GM12878 (cell line): ENCODE results near the gene EVC. TPM values are rescaled to one million over a fixed set of nuclear protein-coding genes. Genes with fewer than 3 reads are reported as not detected.

Experiments used
- ATAC-seq: fragments of 200-7000 bp; cut with Tn5 transposase; 3 replicates; pipeline ENCODE4 v1.9.1; 2020; ENCODE audit warnings: mild to moderate bottlenecking, moderate library complexity
- BruUV-seq: library from RNA; stranded (reverse); fragments of 400-500 nt; replicated peaks from 2 replicates; lab custom pipeline; 2021; lab: Mats Ljungman, UMichigan
- CTCF ChIA-PET: fragments of 300-600 bp; sonication (Branson Sonifier 250); formaldehyde crosslinking; extraction: SDS; loops from one replicate; lab custom pipeline; 2021; ENCODE audit warnings: inconsistent platforms; lab: Yijun Ruan, JAX
- POLR2A ChIA-PET: fragments of 350-600 bp; formaldehyde crosslinking; extraction: SDS; loops from one replicate; lab custom pipeline; 2021; ENCODE audit warnings: inconsistent platforms; lab: Charles Lee
- RAD21 ChIA-PET: fragments of 300-600 bp; sonication (Branson Sonifier 250); formaldehyde crosslinking; loops from one replicate; lab custom pipeline; 2023; ENCODE audit warnings: antibody characterized with exemption; ENCODE audit not compliant: unreplicated experiment; lab: Charles Lee
- SMC1A ChIA-PET: fragments of 300-600 bp; sonication (Branson Sonifier 250); formaldehyde crosslinking; loops from one replicate; lab custom pipeline; 2023; ENCODE audit not compliant: unreplicated experiment, uncharacterized antibody; lab: Charles Lee
- DNase-seq: peaks from one replicate; pipeline ENCODE4 v3.0.0-alpha.2; 2011; ENCODE audit warnings: low read depth, low spot score
- FAIRE-seq: peaks from 3 replicates; lab custom pipeline; 2011; peaks lifted over from hg19 to GRCh38; lab: Jason Lieb, UNC
- H2AFZ ChIP-seq: 2 replicates; pipeline ENCODE4 v1.6.0; 2011; ENCODE audit warnings: low read depth, low read length, control low read depth; ENCODE audit not compliant: control insufficient read depth
- H3K27ac ChIP-seq: 2 replicates; pipeline ENCODE4 v1.5.1; 2011; ENCODE audit warnings: control low read depth; ENCODE audit not compliant: control insufficient read depth, insufficient read depth
- H3K27me3 ChIP-seq, 2 experiments: replicated peaks in 1 of 2; 2 replicates each; pipeline versions ENCODE4 v1.6.0 to v1.6.1; 2011; ENCODE audit warnings: low read length in 1 of 2; ENCODE audit not compliant: control insufficient read depth in 2 of 2, insufficient read depth in 2 of 2
- H3K36me3 ChIP-seq, 2 experiments: 2 replicates each; pipeline ENCODE4 v1.5.1; 2011; ENCODE audit warnings: low read length in 1 of 2; ENCODE audit not compliant: control insufficient read depth in 2 of 2, insufficient read depth in 2 of 2
- H3K4me1 ChIP-seq: 2 replicates; pipeline ENCODE4 v1.6.1; 2011; ENCODE audit warnings: mild to moderate bottlenecking, low read length, moderate library complexity, mixed read lengths; ENCODE audit not compliant: control insufficient read depth, insufficient read depth
- H3K4me2 ChIP-seq: 2 replicates; pipeline ENCODE4 v1.6.0; 2011; ENCODE audit warnings: control low read depth; ENCODE audit not compliant: control insufficient read depth, insufficient read depth
- H3K4me3 ChIP-seq: fragments of 200-600 bp; sonication (generic); 2 replicates; pipeline ENCODE4 v1.5.1; 2016
- H3K79me2 ChIP-seq: 2 replicates; pipeline ENCODE4 v1.6.0; 2011; ENCODE audit warnings: low read length; ENCODE audit not compliant: control insufficient read depth, insufficient read depth
- H3K9ac ChIP-seq: 2 replicates; pipeline ENCODE4 v1.8.0; 2011; ENCODE audit warnings: low read length, control low read depth, mixed read lengths; ENCODE audit not compliant: control insufficient read depth, insufficient read depth
- H3K9me3 ChIP-seq: replicated peaks from 3 replicates; pipeline ENCODE4 v1.5.1; 2011; ENCODE audit warnings: mild to moderate bottlenecking, low read length; ENCODE audit not compliant: control insufficient read depth, insufficient read depth
- H4K20me1 ChIP-seq: 2 replicates; pipeline ENCODE4 v1.6.0; 2011; ENCODE audit not compliant: control insufficient read depth, insufficient read depth
- ATF7 ChIP-seq: fragments of 450-650 bp; IDR thresholded peaks from 2 replicates; pipeline ENCODE4 v1.6.1; 2016; ENCODE audit warnings: low read depth, mild to moderate bottlenecking
- BMI1 ChIP-seq: fragments of 450-650 bp; IDR thresholded peaks from 2 replicates; pipeline ENCODE4 v1.6.1; 2016; ENCODE audit warnings: mild to moderate bottlenecking, moderate library complexity, borderline replicate concordance
- CHD2 ChIP-seq: IDR thresholded peaks from 2 replicates; pipeline ENCODE4 v1.6.1; 2011; ENCODE audit warnings: low read depth, low read length, improper control_type of control experiment, borderline replicate concordance
- IKZF1 ChIP-seq: fragments of 450-650 bp; conservative IDR thresholded peaks from 2 replicates; pipeline ENCODE4 v1.6.1; 2017; ENCODE audit warnings: antibody characterized with exemption, mild to moderate bottlenecking
- IRF4 ChIP-seq: IDR thresholded peaks from 2 replicates; pipeline ENCODE4 v1.6.1; 2011; ENCODE audit warnings: low read depth, low read length
- MEF2B ChIP-seq: fragments of 450-650 bp; IDR thresholded peaks from 2 replicates; pipeline ENCODE4 v1.6.1; 2018; ENCODE audit warnings: mild to moderate bottlenecking, moderate library complexity; ENCODE audit not compliant: partially characterized antibody, poor library complexity, severe bottlenecking
- NR2C1 ChIP-seq: fragments of 450-650 bp; IDR thresholded peaks from 2 replicates; pipeline ENCODE4 v1.6.1; 2017; ENCODE audit warnings: antibody characterized with exemption, mild to moderate bottlenecking, moderate library complexity
- SMAD5 ChIP-seq: IDR thresholded peaks from 2 replicates; pipeline ENCODE4 v1.6.1; 2016; ENCODE audit warnings: antibody characterized with exemption, low read depth
- SPI1 ChIP-seq: IDR thresholded peaks from 2 replicates; pipeline ENCODE4 v1.6.1; 2011; ENCODE audit warnings: low read depth, mild to moderate bottlenecking, low read length, moderate library complexity, borderline replicate concordance; ENCODE audit not compliant: insufficient read depth
- STAT1 ChIP-seq: fragments of 450-650 bp; conservative IDR thresholded peaks from 2 replicates; pipeline ENCODE4 v1.6.1; 2014; ENCODE audit warnings: antibody characterized with exemption, mild to moderate bottlenecking
- TCF12 ChIP-seq: IDR thresholded peaks from 2 replicates; pipeline ENCODE4 v1.6.1; 2011; ENCODE audit warnings: low read depth, mild to moderate bottlenecking, low read length
- WRNIP1 ChIP-seq: IDR thresholded peaks from 2 replicates; pipeline ENCODE4 v1.6.1; 2011; ENCODE audit warnings: low read depth, low read length, improper control_type of control experiment, borderline replicate concordance
- ZBED1 ChIP-seq: IDR thresholded peaks from 2 replicates; pipeline ENCODE4 v1.6.1; 2016; ENCODE audit warnings: borderline replicate concordance
- ZNF384 ChIP-seq: IDR thresholded peaks from 2 replicates; pipeline ENCODE4 v1.6.1; 2012; ENCODE audit warnings: low read depth, mild to moderate bottlenecking, low read length, improper control_type of control experiment, borderline replicate concordance
- WGBS: methylation state at CpG from one replicate; pipeline ENCODE4 v1.1.6; 2016; ENCODE audit warnings: low lambda C conversion rate; ENCODE audit not compliant: insufficient replicate concordance, insufficient coverage; ENCODE audit errors: missing lambda C conversion rate; 5-methylcytosine and 5-hydroxymethylcytosine counted together
- in situ Hi-C: fragments of 300-500 bp; cut with MboI; formaldehyde crosslinking; loops from 9 replicates; pipeline ENCODE4 v1.14.3; 2018; ENCODE audit warnings: mixed read lengths
- intact Hi-C: fragments of 100-400 bp; cut with micrococcal nuclease; formaldehyde crosslinking; loops from one replicate; pipeline ENCODE4 v1.14.2; 2022; ENCODE audit not compliant: unreplicated experiment
- polyA plus RNA-seq, 11 experiments: library from polyadenylated mRNA; depleted of rRNA in 4 of 11; unstranded in 6 of 11; stranded (reverse) in 5 of 11; fragments of >200 nt; fragmentation: Nextera tagmentation in 4 of 11; fragmentation: Illumina TruSeq in 1 of 11; extraction: Ambion mirVana in 4 of 11; extraction: Trizol in 1 of 11; gene quantifications; 1 replicate in 1 of 11; 2 replicates in 10 of 11; pipeline versions ENCODE4 v1.2.1 to v1.2.3, GENCODE V29; 2011 to 2016; ENCODE audit warnings: inconsistent platforms in 2 of 11, missing spikeins in 2 of 11, low read depth in 1 of 11
- total RNA-seq, 4 experiments: library from RNA; depleted of rRNA in 3 of 4; stranded (reverse); fragments of >200 nt in 3 of 4; fragmentation: Illumina TruSeq in 1 of 4; extraction: Trizol in 1 of 4; gene quantifications; 2 replicates each; pipeline versions ENCODE4 v1.2.1 to v1.2.3, GENCODE V29; 2013 to 2021

Gene EVC
- total and polyA plus RNA-seq, 10 of the 15 experiments (the other 5 are each of a cell fraction or from before 2014, with no cell fraction given) = 0.87 to 55.9 (median 15.6) TPM

GRCh38 chr4:5770051-5770450, 59.0 kb downstream of the EVC start (continued):
- no peak for TF ChIP-seq IKZF1

- in situ Hi-C loops = no loop called here
- intact Hi-C loops = no loop called here
- Histone ChIP-seq H3K79me2 (no peaks in the 10 kb centered on the region), H3K4me1 (0 out of 2 replicates have a peak, but pooled peaks cover 6% of the 10 kb centered on the region), H3K27me3 (no peaks in the 10 kb centered on the region), H3K27ac (0 out of 2 replicates have a peak overlapping the region, but pooled peaks have one; percentile 20), H4K20me1 (no peaks in the 10 kb centered on the region), H3K36me3 (no peaks in the 10 kb centered on the region; a peak in 1 of 4 replicates), H2AFZ (no peak overlapping the region), H3K4me3 (no peak overlapping the region), H3K4me2 (no peak overlapping the region), H3K9ac (no peak overlapping the region), H3K9me3 (peaks cover 12% of the 10 kb centered on the region; the same call in 2 of the 3 replicates)
- SMC1A ChIA-PET = interaction anchor here (0.5 kb wide), 1 partner anchor 1060 kb away, joined by 3 read pairs; no protein-coding TSS in a partner anchor
- ATAC-seq (no peak), FAIRE-seq (no peak), DNase-seq (no peak)
- 23% methylated on average over 9 of the region's 9 CpGs for WGBS
- RAD21 ChIA-PET = interaction anchor here (0.5 kb wide), 1 partner anchor 28 kb away, joined by 3 read pairs; no protein-coding TSS in a partner anchor
- BruUV-seq = no TSS peak
- POLR2A ChIA-PET = no interaction called here
- TF ChIP-seq ZBED1 (no peak), BMI1 (no peak), TCF12 (no peak), SMAD5 (no peak), NR2C1 (no peak), MEF2B (no peak), ZNF384 (no peak), CHD2 (no peak), SPI1 (no peak), STAT1 (no peak), WRNIP1 (no peak), ATF7 (no peak), IRF4 (no peak)
- CTCF ChIA-PET = no interaction called here
These were observed 61.7 kb downstream of the EVC start for GRCh38 chr4:5772528-5773270.
